Mononuclear cell (primary cell): ENCODE data around the gene ZNF408. TPM values are rescaled to one million over a fixed set of nuclear protein-coding genes. Genes with fewer than 3 reads are reported as not detected.

Experiments
- H3K27me3 ChIP-seq: 2 replicates; pipeline ENCODE4 v1.6.0; 2011; ENCODE audit warnings: low read length, control low read depth; ENCODE audit not compliant: insufficient read depth
- H3K4me1 ChIP-seq: 2 replicates; pipeline ENCODE4 v1.5.1; 2011; ENCODE audit warnings: mild to moderate bottlenecking, low read length, control low read depth; ENCODE audit not compliant: insufficient read depth
- H3K4me3 ChIP-seq: 2 replicates; pipeline ENCODE4 v1.5.1; 2011; ENCODE audit warnings: mild to moderate bottlenecking, low read length, moderate library complexity
- H3K9me3 ChIP-seq: 2 replicates; pipeline ENCODE4 v1.5.1; 2011; ENCODE audit warnings: low read depth, mild to moderate bottlenecking, control low read depth, low read length
- total RNA-seq: library from RNA; depleted of rRNA; stranded (reverse); fragments of >200 nt; gene quantifications from one replicate; pipeline ENCODE4 v1.2.3, GENCODE V29; 2012

The ZNF408 gene
- total RNA-seq, 1 donor = 12.1 TPM

- Histone ChIP-seq H3K4me1 (no peaks in the 10 kb centered on the region), H3K9me3 (no peaks in the 10 kb centered on the region), H3K4me3 (no peak overlapping the region), H3K27me3 (no peaks in the 10 kb centered on the region)
These were observed 43.0 kb downstream of the ZNF408 start for GRCh38 chr11:46743693-46744339.

- no peaks in the 10 kb centered on the region for H3K9me3 ChIP-seq
- H3K27me3 ChIP-seq = no peaks in the 10 kb centered on the region
- H3K4me1 ChIP-seq = no peaks in the 10 kb centered on the region
- no peak overlapping the region for H3K4me3 ChIP-seq
These were observed 44.5 kb downstream of the ZNF408 start for GRCh38 chr11:46745328-46745727.

- Histone ChIP-seq H3K9me3 (no peaks in the 10 kb centered on the region), H3K4me3 (no peak overlapping the region), H3K27me3 (no peaks in the 10 kb centered on the region), H3K4me1 (no peaks in the 10 kb centered on the region)
These were observed 45.2 kb downstream of the ZNF408 start for GRCh38 chr11:46745995-46746394.

GRCh38 chr11:46747150-46747549, 46.3 kb downstream of the ZNF408 start:
- Histone ChIP-seq H3K4me1 (no peaks in the 10 kb centered on the region), H3K4me3 (no peak overlapping the region), H3K27me3 (no peaks in the 10 kb centered on the region), H3K9me3 (no peaks in the 10 kb centered on the region)

Other genes starting within 250 kb of the ZNF408 start
- 29.1 TPM for gene AMBRA1, start 107.0 kb upstream of the ZNF408 start, total RNA-seq
- gene HARBI1, start 83.8 kb upstream of the ZNF408 start, total RNA-seq = 10.6 TPM
- 93.3 TPM for gene ATG13, start 83.5 kb upstream of the ZNF408 start, total RNA-seq
- 22.0 TPM for gene ARHGAP1, start 412 bp upstream of the ZNF408 start, total RNA-seq
- gene F2, start 18.2 kb downstream of the ZNF408 start, total RNA-seq = not detected
- gene CKAP5, start 145.2 kb downstream of the ZNF408 start, total RNA-seq = 17.9 TPM
- not detected for gene LRP4, start 217.5 kb downstream of the ZNF408 start, total RNA-seq
- 5.8 TPM for gene CSTPP1, start 235.7 kb downstream of the ZNF408 start, total RNA-seq